Gastroesophageal sphincter (tissue), 4 donors: Measurements from ENCODE around the gene HINFP. TPM values are rescaled to one million over a fixed set of nuclear protein-coding genes. Genes with fewer than 3 reads are reported as not detected.
"Not testable (repeated sequence)": the region's sequence is repeated elsewhere in the genome, so short reads cannot be mapped to it uniquely, and the experiment has no call there.

ENCODE experiments used
- ATAC-seq: fragments of 150-250 bp; one replicate; pipeline ENCODE4 v1.9.1; 2016; ENCODE audit warnings: mild to moderate bottlenecking, moderate library complexity
- H3K27ac ChIP-seq, 4 donors: fragments of 200-600 bp; sonication (generic) in 3 of 4; 1 replicate in 3 of 4; 2 replicates in 1 of 4; pipeline ENCODE4 v1.5.1; 2016 to 2019
- H3K27me3 ChIP-seq: fragments of 200-600 bp; sonication (generic); one replicate; pipeline ENCODE4 v1.5.1; 2019
- H3K36me3 ChIP-seq, 2 donors: fragments of 200-600 bp; sonication (generic); one replicate each; pipeline ENCODE4 v1.5.1; 2019; ENCODE audit warnings: control low read depth in 1 of 2
- H3K4me1 ChIP-seq, 3 donors: fragments of 200-600 bp; sonication (generic); 1 replicate in 2 of 3; 2 replicates in 1 of 3; pipeline ENCODE4 v1.5.1; 2016 to 2019; ENCODE audit warnings: control low read depth in 2 of 3
- H3K4me3 ChIP-seq, 2 donors: fragments of 200-600 bp; sonication (generic); one replicate each; pipeline ENCODE4 v1.5.1; 2019; ENCODE audit warnings: mild to moderate bottlenecking in 1 of 2, moderate library complexity in 1 of 2
- H3K9me3 ChIP-seq, 3 donors: fragments of 200-600 bp; sonication (generic); one replicate each; pipeline ENCODE4 v1.5.1; 2017 to 2019; ENCODE audit warnings: control low read depth in 2 of 3
- EP300 ChIP-seq: sonication (generic); formaldehyde crosslinking; IDR thresholded peaks from one replicate; pipeline ENCODE4 v1.6.1; 2017; ENCODE audit warnings: antibody characterized with exemption, mild to moderate bottlenecking
- POLR2A ChIP-seq, 2 donors: fragments of 450-650 bp; IDR thresholded peaks; one replicate each; pipeline ENCODE4 v1.6.1; 2017; ENCODE audit warnings: antibody characterized with exemption in 2 of 2, mild to moderate bottlenecking in 2 of 2, moderate library complexity in 1 of 2
- POLR2AphosphoS5 ChIP-seq: sonication (generic); formaldehyde crosslinking; IDR thresholded peaks from one replicate; pipeline ENCODE4 v1.6.1; 2017; ENCODE audit warnings: antibody characterized with exemption
- WGBS, 2 donors: methylation state at CpG; one replicate each; pipeline ENCODE4 v1.1.5; 2018; ENCODE audit warnings: low coverage in 1 of 2; 5-methylcytosine and 5-hydroxymethylcytosine counted together
- total RNA-seq, 4 donors: library from RNA; depleted of rRNA; stranded (reverse); fragments of >200 nt; gene quantifications; one replicate each; pipeline ENCODE4 v1.1.0, GENCODE V29; 2016
- TF ChIP-seq, protein P1 (sequence below), 4 experiments: fragments of 200-600 bp in 2 of 4; fragments of 450-650 bp in 2 of 4; sonication (generic) in 1 of 4; IDR thresholded peaks; one replicate each; pipeline ENCODE4 v1.5.1; 2017 to 2019; ENCODE audit warnings: antibody characterized with exemption in 4 of 4, mild to moderate bottlenecking in 2 of 4, moderate library complexity in 2 of 4

Gene HINFP
- total RNA-seq, 4 donors from 2014 or later: 19.0 to 30.2 (median 23.3) TPM

DNA sequence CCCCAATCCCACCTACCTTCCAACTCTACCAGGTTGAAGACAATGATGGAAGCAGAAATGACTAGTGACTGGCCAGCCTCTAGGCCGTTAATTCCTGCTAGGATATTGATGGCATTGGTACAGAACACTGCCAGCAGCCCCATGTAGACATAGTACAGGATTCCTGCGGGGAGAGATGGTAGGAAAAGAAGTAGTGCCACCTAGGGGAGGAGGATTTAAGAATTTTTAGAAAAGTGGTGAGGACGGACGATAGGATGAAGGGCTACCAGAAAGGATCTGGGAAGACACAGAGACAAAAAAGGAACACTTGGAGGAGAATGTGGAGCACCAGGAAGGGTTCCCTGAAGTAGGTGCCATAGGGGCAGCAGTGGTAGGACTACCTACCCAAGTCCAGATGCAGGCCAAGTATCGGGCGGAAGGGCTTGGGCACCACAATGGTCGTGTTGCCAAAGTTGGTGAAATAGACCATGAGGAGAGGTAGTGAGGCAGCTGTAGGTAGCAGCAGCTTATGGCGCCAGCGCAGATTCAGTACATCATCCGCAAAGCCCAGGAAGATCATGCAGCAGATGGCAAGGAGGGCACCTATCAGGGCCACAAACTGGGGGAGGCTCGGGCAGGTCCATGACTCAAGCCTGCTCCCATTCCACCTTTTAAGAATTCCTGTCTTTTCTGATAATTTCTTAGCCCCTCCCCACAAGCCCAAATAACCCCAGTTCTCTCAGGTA, 21.0 kb upstream of the HINFP start:
- Histone ChIP-seq H3K4me1 (peaks cover 3 to 37% (median 22%) of the 10 kb centered on the region in 3 donors), H3K36me3 (peaks cover 0 to 28% of the 10 kb centered on the region in 2 donors), H3K27me3 (no peaks in the 10 kb centered on the region), H3K4me3 (peak overlapping the region; percentile 74 to 86), H3K27ac (no peak overlapping the region), H3K9me3 (no peaks in the 10 kb centered on the region)
- 32 to 39% methylated on average over 10 of the region's 11 CpGs for WGBS, 2 donors
- no peak for ATAC-seq
- TF ChIP-seq, protein P1, sequence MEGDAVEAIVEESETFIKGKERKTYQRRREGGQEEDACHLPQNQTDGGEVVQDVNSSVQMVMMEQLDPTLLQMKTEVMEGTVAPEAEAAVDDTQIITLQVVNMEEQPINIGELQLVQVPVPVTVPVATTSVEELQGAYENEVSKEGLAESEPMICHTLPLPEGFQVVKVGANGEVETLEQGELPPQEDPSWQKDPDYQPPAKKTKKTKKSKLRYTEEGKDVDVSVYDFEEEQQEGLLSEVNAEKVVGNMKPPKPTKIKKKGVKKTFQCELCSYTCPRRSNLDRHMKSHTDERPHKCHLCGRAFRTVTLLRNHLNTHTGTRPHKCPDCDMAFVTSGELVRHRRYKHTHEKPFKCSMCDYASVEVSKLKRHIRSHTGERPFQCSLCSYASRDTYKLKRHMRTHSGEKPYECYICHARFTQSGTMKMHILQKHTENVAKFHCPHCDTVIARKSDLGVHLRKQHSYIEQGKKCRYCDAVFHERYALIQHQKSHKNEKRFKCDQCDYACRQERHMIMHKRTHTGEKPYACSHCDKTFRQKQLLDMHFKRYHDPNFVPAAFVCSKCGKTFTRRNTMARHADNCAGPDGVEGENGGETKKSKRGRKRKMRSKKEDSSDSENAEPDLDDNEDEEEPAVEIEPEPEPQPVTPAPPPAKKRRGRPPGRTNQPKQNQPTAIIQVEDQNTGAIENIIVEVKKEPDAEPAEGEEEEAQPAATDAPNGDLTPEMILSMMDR (IDR thresholded peaks at IDR 0.05): peak in 1 of 4 experiments; percentile 20
- TF ChIP-seq POLR2AphosphoS5: no peak
- no peak for TF ChIP-seq POLR2A (IDR thresholded peaks at IDR 0.05)
- TF ChIP-seq EP300: no peak

DNA sequence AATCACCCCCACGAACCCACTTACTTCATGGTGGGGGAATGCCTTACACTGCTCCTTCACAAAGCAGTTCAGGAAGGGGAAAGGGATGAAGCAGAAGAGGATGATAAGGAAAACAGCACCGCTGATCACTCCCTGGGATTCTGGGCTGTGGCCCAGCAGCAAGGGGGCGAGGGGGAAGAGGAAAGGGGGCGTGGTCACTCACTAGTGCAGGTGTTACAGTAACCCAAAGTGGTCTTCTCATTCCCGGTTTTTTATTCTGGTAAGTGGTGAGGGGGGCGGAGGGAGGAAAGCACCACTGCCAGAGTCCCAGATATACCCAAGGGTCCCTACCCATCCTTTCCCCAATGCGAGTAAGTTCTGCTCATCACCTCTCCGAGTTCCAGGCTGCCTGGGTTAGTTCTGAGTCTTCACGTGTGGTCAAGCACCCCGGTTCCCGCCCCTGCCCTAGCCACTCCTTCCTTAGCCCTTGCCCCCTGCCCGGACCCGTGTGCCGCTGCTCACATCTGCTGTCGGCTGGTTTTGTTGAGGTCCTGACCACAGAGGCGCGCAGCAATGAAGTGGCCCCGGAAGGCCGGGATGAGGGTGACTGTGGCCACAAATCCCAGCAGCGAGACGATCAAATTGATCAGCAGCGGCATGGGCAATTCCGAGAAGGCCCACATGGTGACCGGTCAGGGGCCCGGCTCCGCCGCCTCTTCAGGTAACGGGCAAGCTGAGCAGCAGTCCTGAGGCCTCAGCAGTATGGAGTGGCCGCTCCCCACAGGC, 20.2 kb upstream of the HINFP start:
- TF ChIP-seq EP300: no peak
- no peak for TF ChIP-seq POLR2A (IDR thresholded peaks at IDR 0.05)
- TF ChIP-seq POLR2AphosphoS5: no peak
- TF ChIP-seq, protein P1 (IDR thresholded peaks at IDR 0.05): no peak
- Histone ChIP-seq H3K4me3 (peak overlapping the region; percentile 74 to 86), H3K36me3 (peaks cover 0 to 28% of the 10 kb centered on the region in 2 donors), H3K4me1 (peaks cover 3 to 37% (median 19%) of the 10 kb centered on the region in 3 donors), H3K27ac (peak overlapping the region; percentile 93 to 98 (median 95)), H3K27me3 (no peaks in the 10 kb centered on the region), H3K9me3 (no peaks in the 10 kb centered on the region)
- ATAC-seq: no peak
- 5 to 10% methylated on average over 4 to 7 of the region's 29 CpGs for WGBS, 2 donors

DNA sequence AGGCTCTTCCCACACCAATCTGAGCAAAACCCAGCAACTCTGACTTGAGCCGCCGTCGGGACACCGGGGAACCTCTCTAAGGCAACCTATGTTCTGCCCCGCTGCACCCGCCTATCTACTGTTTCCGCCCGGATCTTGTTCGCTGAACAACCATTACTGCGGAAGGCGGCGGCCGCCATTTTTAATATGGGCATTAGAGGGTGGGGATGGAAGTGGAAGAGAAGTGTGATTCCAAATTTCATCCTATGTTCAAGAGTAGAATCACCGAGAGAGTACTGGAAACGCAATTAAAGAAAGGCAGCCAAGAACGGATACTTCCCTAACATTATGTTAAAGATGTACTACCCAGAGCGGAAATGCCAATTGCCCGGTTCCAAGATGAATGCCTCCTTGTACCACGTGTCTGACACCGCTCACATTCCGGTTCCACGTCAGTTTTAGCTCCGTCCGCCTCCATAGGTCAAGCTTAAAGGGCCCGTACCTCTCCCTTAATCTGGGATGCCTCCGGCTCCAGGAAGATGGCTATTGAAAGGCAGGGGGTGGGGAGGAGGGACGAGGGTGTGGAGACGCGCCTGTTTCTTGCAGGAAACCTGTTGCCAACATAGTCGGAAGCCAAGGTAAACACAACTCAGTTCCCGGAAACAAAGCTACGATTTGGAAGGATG, 19.5 kb upstream of the HINFP start, which contains the start of gene DPAGT1:
Gene DPAGT1, minus strand, starts transcription at position 95 of the 665 bp plus-strand sequence. CDS start 198 bp downstream, outside the sequence.
- no peaks in the 10 kb centered on the region for H3K27me3 ChIP-seq
- WGBS, 2 donors: 0% methylated on average over 6 to 7 of the region's 32 CpGs
- TF ChIP-seq, protein P1 (IDR thresholded peaks at IDR 0.05): peak in 1 of 4 experiments; percentile 2
- TF ChIP-seq POLR2AphosphoS5 (peak; percentile 40), POLR2A (IDR thresholded peaks at IDR 0.05) (no peak)
- H3K27ac ChIP-seq: peak within 1 kb of the TSS; percentile 93 to 98 (median 95)
- H3K36me3 ChIP-seq: peaks cover 0 to 24% of the 10 kb centered on the region in 2 donors
- peaks cover 3 to 45% (median 25%) of the 10 kb centered on the region in 3 donors for H3K4me1 ChIP-seq
- peak within 1 kb of the TSS; percentile 74 to 86 for H3K4me3 ChIP-seq
- H3K9me3 ChIP-seq: no peaks in the 10 kb centered on the region
- ATAC-seq: peak; percentile 96

DNA sequence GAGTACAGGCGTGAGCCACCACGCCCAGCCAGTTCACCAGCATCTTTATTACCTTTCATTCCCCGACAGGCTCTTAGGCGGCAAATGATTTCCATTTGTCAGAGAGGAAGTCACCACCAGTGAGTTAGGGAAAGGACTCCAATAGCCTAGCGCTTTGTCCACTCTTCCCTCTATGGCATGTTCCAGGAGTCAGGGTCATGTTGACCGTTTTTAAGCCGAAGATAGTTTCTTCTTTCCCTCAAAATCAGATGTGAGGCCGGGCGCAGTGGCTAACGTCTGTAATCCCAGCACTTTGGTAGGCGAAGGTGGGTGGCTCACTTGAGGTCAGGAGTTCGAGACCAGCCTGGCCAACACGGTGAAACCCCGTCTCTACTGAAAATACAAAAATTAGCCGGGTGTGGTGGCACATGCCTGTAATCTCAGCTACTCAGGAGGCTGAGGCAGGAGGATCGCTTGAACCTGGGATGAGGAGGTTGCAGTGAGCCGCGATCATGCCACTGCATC, 18.2 kb upstream of the HINFP start:
- not testable (repeated sequence) for H3K9me3 ChIP-seq, ATAC-seq, H3K27me3 ChIP-seq
- Histone ChIP-seq H3K4me3 (peak overlapping the region; percentile 74 to 86), H3K27ac (peak overlapping the region; percentile 93 to 98 (median 95)), H3K36me3 (peaks cover 0 to 10% of the 10 kb centered on the region in 2 donors), H3K4me1 (peaks cover 3 to 50% (median 25%) of the 10 kb centered on the region in 3 donors)
- WGBS, 2 donors: 80% methylated on average over 10 of the region's 18 CpGs; no CpG with 5 or more reads in 1 of the 2 donors

DNA sequence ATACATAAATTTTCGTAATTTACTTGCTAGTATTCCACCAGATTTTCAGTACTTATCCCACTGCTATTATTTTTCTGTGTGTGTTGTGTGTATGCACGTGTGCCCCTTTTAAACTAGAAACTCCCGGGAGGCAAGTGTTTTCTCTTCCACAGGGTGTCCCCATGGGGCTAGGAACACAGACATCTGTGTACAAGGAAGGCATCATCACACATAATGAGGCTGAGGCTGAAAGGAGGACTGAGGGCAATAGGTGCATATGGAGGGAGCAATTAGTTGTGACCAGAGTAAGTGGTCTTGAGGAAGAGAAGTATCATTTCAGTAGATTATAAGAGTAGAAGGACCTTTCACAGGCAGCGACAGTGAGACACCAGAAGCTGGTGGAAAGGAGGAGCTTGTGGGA, 17.6 kb upstream of the HINFP start:
- TF ChIP-seq POLR2A (IDR thresholded peaks at IDR 0.05) (no peak), POLR2AphosphoS5 (no peak), EP300 (no peak)
- TF ChIP-seq, protein P1 (IDR thresholded peaks at IDR 0.05): no peak
- peak overlapping the region in 3 of 4 donors; percentile 93 to 96 (median 94) for H3K27ac ChIP-seq
- H3K4me1 ChIP-seq: peaks cover 3 to 56% (median 31%) of the 10 kb centered on the region in 3 donors
- no peaks in the 10 kb centered on the region for H3K9me3 ChIP-seq
- ATAC-seq: no peak
- no peaks in the 10 kb centered on the region for H3K27me3 ChIP-seq
- H3K36me3 ChIP-seq: peaks cover 0 to 5% of the 10 kb centered on the region in 2 donors
- 47 to 69% methylated on average over 4 of the region's 4 CpGs for WGBS, 2 donors
- H3K4me3 ChIP-seq: no peak overlapping the region
